ENCODE measurements around the gene STPG1. TPM values are rescaled to one million over a fixed set of nuclear protein-coding genes. Genes with fewer than 3 reads are reported as not detected.
"Not testable (repeated sequence)": the region's sequence is repeated elsewhere in the genome, so short reads cannot be mapped to it uniquely, and the experiment has no call there.

The STPG1 gene
- 1.5 and 2.4 TPM in 2 replicates for total RNA-seq

DNA sequence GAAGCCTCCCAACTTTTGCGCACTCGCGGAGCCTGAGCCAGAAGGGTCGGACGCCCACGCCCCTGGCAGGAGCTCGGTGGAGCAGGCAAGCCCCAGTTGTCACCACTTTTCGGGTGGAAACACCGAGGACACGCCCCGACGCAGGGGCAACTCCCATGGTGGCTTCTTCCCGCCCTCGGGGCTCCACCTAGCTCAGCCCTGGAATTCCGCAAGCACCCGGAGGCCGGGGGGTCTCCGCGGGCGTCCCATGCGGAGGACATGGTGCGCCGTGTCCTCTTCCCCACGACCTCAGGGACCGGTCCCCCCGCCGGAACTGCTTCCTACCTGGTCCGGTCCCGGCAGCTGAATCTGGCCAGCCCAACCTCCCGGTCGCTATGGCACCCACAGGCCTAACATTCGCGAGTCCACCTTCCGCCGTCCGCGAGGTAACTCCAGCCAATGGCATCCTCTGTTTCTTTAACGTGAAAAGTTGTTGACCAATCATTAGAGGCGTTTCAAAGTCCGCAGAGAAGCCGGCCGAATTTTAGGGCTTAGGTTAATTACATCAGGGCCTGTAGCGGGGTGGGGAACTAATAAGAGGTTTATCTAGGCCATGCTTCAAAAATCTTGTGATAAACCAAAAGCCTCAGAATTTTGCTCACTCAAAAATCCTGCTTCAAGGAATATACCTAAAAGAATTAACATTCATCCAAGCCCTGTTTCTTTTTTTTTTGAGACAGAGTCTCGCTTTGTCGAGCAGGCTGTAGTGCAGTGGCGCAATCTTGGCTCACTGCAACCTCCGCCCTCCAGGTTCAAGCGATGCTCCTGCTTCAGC, at the start of gene STPG1:
Gene STPG1 (minus strand): TSS at position 433 of the 814 bp plus-strand sequence. CDS start 12,394 bp downstream, outside the sequence.
- peak; percentile 80 for DNase-seq (ENCODE audit: low read depth in 2 of 2)

- DNase-seq (ENCODE audit: low read depth in 2 of 2) = not testable (repeated sequence)
These were observed 48.5 kb upstream of the STPG1 start for GRCh38 chr1:24462128-24462527.

- no peak for DNase-seq (ENCODE audit: low read depth in 2 of 2)
These were observed 46.1 kb upstream of the STPG1 start for GRCh38 chr1:24459551-24460266.

- DNase-seq (ENCODE audit: low read depth in 2 of 2) = no peak
These were observed 44.3 kb upstream of the STPG1 start for GRCh38 chr1:24457866-24458265.

DNA sequence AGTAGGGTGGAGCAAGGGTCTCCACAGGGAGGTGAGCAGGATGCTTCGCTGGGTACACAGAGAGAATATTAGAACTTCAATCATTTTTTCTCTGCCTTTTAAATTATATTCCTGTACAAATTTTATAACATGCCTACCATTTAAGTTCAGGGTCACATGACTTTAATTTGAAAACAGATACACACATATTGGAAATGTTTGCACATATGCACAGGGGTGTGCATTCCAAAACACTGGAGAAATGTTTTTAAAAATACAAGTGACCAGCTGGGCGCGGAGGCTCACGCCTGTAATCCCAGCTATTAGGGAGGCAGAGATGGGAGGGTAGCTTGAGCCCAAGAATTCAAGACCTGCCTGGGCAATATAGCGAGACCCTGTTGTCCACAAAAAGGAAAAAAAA, 41.7 kb upstream of the STPG1 start:
- DNase-seq (ENCODE audit: low read depth in 2 of 2) = no peak

DNA sequence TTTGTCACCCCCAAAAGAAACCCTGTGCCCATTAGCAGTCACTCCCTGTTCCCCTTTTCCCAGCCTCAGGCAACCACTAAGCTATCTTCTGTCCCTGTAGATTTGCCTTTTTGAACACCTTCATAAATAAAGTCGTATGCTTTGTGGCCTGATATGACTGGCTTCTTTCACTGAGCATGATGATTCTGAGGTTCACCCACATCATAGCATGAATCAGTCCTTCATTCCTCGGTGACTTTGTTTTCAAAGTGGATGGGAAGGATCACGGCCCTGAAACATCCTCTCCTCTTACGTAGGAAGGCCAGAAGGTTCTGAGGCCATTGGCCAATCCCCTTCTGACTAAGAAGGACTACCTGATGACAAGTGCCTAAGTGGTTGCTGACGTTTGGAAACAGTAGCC, 41.1 kb upstream of the STPG1 start:
- DNase-seq (ENCODE audit: low read depth in 2 of 2) = no peak

DNA sequence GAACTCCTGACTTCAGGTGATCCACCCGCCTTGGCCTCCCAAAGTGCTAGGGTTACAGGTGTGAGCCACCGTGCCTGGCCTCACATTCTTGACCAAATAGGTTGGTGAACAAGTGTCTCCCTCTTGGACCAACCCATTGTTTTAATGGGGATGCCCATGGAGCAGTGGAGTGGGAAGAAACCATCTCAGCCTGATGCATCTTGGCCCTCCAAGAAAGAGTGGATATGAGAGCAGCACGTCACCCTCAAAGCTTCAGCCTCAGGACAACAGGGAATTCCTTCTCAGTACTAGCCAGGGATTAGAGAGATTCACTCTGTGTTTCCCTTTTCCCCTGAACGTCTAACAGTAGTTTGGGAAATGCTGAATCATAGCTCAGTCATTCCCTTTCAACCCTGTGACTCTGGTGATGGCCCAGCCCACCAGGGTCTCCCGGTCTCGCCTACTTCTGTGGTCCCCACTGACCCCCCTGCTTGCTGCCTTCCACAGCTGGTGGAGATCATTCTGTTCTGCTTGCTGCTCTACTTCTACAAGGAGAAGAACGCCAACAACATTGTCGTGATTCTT, 39.4 kb upstream of the STPG1 start:
- DNase-seq (ENCODE audit: low read depth in 2 of 2) = no peak

DNA sequence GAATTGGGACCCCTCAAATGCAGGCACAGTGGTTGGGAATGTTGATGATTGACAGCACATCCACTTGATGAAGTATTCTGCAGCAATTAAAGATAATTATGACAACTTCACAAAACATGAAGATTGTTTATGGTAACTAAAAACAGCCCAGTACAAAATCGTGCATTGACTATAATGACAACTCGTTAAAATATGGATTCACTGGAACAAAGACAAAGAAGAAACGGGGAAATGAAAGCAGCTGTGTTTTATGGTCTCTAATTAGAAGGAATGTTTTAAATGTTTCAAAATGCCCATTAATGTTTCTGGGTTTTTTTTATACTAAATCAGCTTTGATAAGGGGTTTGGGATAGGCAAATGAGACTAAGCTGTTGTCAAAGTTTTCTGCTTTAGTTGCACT, 38.2 kb upstream of the STPG1 start:
- no peak for DNase-seq (ENCODE audit: low read depth in 2 of 2)

- DNase-seq (ENCODE audit: low read depth in 2 of 2) = no peak
These were observed 37.3 kb upstream of the STPG1 start for GRCh38 chr1:24450857-24451397.

DNA sequence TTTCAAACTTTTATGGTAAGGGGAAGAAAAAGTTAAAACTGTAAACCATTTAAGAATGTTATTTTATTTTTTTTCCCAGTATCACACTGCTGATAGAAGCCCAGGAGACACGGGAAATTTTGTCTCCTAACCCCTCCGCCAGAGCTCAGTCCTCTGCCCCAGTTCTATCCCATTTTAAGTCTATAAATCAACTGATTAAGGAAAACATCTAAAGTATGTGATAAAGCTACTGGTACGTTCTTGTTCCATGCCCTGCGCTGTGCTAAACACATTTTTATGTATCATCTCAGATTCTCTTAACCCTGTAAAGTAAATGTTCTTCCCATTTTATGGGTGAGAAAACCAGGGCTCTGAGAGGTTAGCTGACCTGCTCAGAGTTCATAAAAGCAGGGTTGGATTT, 36.7 kb upstream of the STPG1 start:
- DNase-seq (ENCODE audit: low read depth in 2 of 2) = no peak

GRCh38 chr1:24446446-24446845, 32.9 kb upstream of the STPG1 start:
- DNase-seq (ENCODE audit: low read depth in 2 of 2) = not testable (repeated sequence)

DNA sequence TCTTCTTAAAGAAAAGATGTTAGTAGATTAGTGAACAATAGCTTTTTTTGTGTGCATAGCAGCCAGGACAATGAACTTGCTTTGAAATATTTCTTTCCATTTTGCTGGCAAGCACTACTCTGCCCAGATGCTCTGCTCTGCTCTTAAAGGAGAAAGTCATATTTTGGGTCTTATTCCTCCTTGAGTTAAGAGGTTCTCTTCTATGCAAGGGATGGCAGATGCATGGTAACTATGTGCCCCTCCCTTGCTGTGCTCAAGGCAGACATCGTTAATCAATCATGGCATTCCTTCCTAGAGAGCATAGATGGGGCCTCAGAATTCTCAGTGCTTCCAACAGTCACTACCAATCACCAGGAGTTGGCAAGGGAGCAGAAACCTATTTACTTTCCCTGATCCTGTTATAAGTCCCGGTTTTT, 29.7 kb upstream of the STPG1 start:
- no peak for DNase-seq (ENCODE audit: low read depth in 2 of 2)

DNA sequence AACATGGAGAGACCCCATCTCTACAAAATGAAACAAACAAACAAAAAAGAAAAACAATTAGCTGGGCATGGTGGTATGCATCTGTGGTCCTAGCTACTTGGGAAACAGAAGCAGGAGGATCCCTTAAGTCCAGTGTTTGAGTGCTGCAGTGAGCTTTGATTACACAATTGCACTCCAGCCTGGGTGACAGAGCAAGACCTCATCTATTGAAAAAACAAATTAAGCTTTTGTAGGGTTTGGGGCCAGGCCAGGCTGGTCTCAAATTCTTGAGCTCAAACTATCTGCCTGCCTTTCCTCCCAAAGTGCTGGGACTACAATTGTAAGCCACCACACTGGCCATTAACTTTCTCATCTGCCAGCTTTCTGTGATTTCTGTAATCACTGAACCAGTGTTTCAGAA, 29.2 kb upstream of the STPG1 start:
- DNase-seq (ENCODE audit: low read depth in 2 of 2) = no peak

- DNase-seq (ENCODE audit: low read depth in 2 of 2) = no peak
These were observed 28.6 kb upstream of the STPG1 start for GRCh38 chr1:24441996-24442668.

DNA sequence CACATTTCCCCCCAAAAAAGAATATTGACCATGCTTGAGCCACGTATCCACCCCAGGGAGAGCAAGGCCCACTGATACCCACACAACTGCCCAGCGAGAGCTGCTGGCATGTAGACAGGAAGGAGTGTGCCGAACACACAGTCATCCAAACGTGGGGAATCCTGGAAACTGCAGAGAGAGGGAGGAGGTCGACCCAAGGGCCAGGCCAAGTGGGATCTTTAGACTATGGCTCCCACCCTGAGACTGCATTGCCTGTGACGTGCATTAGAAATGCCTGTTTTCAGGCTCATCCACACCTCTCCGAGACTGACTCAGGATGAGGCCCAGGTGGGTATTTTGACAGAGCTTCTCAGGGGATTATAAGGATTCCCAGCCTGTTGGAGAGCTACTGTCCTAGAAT, 27.9 kb upstream of the STPG1 start:
- no peak for DNase-seq (ENCODE audit: low read depth in 2 of 2)

GRCh38 chr1:24440436-24440835, 26.9 kb upstream of the STPG1 start:
- no peak for DNase-seq (ENCODE audit: low read depth in 2 of 2)

DNA sequence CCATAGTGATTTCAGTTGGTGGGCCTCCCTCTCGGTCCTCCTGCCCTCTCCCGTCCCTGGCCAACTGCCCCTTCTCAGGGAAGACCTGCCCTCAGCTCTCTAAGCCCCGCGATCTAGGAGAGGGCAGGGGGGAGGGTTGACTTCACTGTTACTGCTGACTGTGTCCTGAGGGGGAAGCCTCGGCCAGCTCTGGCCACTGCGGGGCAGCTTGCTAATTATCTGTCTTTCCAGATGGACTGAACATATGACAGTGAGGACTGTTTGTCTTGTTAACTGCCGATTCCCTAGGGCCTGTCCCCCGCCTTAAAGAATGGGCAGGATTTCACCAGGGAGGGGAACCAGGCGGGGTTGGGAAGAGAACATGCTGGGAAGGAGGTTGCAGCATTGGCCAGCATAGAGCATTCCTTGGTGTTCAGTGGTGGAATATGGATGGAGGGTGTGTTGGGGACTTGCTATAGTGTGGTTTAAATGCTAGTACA, 24.9 kb upstream of the STPG1 start:
- DNase-seq (ENCODE audit: low read depth in 2 of 2) = no peak

DNA sequence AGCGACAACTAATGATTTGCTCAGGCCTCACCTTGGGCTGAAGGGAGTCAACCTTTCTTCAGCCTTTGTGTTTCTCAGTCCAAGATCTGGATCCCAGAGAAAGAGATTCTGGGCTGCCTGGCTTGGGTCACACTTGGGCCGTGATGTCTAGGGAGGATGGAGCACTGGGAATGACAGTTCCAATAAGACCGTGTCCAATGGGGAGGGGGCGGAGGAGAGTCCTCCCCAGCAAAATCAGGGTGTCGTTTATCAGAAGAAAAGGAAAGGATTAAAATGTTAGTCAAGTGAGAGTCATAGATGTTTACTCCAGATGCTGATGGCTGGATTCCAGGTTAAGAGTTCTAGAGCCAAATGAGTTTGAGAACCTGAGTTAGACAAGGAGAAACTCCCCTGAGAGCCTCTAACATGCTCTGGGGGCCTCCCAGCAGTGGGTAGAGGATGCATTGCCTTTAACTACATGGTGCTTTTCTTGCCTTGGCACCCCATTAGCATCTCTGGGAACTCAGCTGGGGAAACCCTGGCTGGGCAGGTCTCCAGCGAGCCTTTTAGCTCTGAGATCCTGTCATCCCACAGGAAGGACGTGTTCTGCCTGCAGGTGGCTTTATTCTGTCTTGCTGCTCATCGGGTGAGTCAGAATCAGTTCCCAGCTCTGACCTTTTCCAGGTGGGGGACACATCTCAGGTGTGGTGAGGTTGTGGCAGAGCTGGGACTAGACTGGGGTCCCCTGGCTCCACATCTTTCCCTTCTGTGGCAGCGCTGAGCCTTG, 24.2 kb upstream of the STPG1 start:
- no peak for DNase-seq (ENCODE audit: low read depth in 2 of 2)

DNA sequence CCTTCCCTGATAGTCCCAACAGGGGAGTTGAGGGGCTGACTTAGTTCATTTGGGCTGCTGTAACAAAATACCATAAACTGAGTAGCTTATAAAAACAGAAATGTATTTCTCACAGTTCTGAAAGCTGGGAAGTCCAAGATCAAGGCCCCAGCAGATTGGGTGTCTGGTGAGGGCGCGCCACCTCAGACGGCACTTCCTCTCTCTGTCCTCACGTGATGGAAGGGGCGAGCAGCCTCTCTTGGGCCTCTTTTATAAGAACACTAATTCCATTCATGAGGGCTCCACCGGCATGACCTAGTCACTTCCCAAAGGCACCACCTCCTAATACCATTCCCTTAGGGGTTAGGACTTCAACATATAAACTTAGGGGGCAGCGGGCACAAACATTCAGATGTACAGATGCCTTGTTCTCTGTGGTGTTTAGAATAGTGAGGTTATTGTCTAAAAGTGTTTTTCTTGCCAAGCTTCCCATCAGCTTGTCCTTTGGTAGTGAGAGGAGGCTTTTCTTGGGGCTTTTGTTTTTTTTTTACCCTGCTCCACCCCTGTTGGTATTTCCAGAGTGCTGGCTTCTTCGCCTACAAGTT, 22.3 kb upstream of the STPG1 start:
- DNase-seq (ENCODE audit: low read depth in 2 of 2) = no peak

DNA sequence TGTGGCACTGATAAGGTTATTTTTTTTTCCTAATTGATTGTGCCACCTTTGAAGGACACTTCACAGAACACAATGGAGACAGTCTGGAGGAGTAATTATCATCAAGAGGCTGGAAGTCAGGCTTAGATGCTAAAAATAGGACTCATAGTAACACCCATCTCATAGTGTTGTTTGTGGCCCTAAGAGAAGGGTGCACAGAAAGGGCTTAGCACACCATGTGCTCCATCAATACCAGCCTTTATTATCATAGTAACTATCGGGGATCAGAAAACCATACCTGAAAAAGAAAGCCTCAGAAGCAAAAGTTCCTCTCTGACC, 13.9 kb upstream of the STPG1 start:
- DNase-seq (ENCODE audit: low read depth in 2 of 2) = no peak
